Astrocyte (in vitro differentiated cells and primary cell): ENCODE results near the gene LIPJ. TPM values are rescaled to one million over a fixed set of nuclear protein-coding genes. Genes with fewer than 3 reads are reported as not detected.
A peak's percentile ranks its signal among the peaks of the same experiment; 100 is the strongest.

ENCODE experiments used
- DNase-seq: peaks from one replicate; pipeline ENCODE4 v3.0.0-alpha.2; 2010; ENCODE audit warnings: low read depth
- FAIRE-seq: peaks from 2 replicates; lab custom pipeline; 2011; peaks lifted over from hg19 to GRCh38; lab: Jason Lieb, UNC
- H2AFZ ChIP-seq: 2 replicates; pipeline ENCODE4 v1.6.0; 2012; ENCODE audit warnings: low read depth, low read length, inconsistent platforms
- H3K27ac ChIP-seq: 2 replicates; pipeline ENCODE4 v1.5.1; 2011; ENCODE audit warnings: low read depth, low read length, inconsistent platforms
- H3K27me3 ChIP-seq: 2 replicates; pipeline ENCODE4 v1.6.0; 2011; ENCODE audit warnings: low read length, inconsistent platforms; ENCODE audit not compliant: insufficient read depth
- H3K36me3 ChIP-seq: 2 replicates; pipeline ENCODE4 v1.5.1; 2011; ENCODE audit warnings: low read length, inconsistent platforms; ENCODE audit not compliant: insufficient read depth
- H3K4me1 ChIP-seq: 2 replicates; pipeline ENCODE4 v1.5.1; 2011; ENCODE audit warnings: low read length, inconsistent platforms; ENCODE audit not compliant: insufficient read depth
- H3K4me2 ChIP-seq: 2 replicates; pipeline ENCODE4 v1.6.0; 2012; ENCODE audit warnings: low read length, inconsistent platforms
- H3K4me3 ChIP-seq: 2 replicates; pipeline ENCODE4 v1.5.1; 2011; ENCODE audit warnings: low read depth, mild to moderate bottlenecking, low read length, inconsistent platforms; ENCODE audit not compliant: insufficient read depth
- H3K79me2 ChIP-seq: 2 replicates; pipeline ENCODE4 v1.6.0; 2012; ENCODE audit warnings: mild to moderate bottlenecking, low read length, inconsistent platforms; ENCODE audit not compliant: insufficient read depth
- H3K9ac ChIP-seq: 2 replicates; pipeline ENCODE4 v1.6.0; 2012; ENCODE audit warnings: mild to moderate bottlenecking, low read length, inconsistent platforms
- H3K9me3 ChIP-seq: 2 replicates; pipeline ENCODE4 v1.5.1; 2012; ENCODE audit warnings: low read depth, mild to moderate bottlenecking, low read length, inconsistent platforms; ENCODE audit not compliant: insufficient read depth
- H4K20me1 ChIP-seq: 2 replicates; pipeline ENCODE4 v1.6.0; 2012; ENCODE audit warnings: low read length, inconsistent platforms; ENCODE audit not compliant: insufficient read depth
- H3K27ac Mint-ChIP-seq: one replicate; pipeline ENCODE4 v1.8.0; 2021; ENCODE audit warnings: mild to moderate bottlenecking, mixed read lengths; ENCODE audit not compliant: unreplicated experiment
- H3K27me3 Mint-ChIP-seq: one replicate; pipeline ENCODE4 v1.8.0; 2021; ENCODE audit warnings: low read depth, mixed read lengths; ENCODE audit not compliant: unreplicated experiment
- H3K36me3 Mint-ChIP-seq: one replicate; pipeline ENCODE4 v1.8.0; 2021; ENCODE audit warnings: low read depth, mixed read lengths; ENCODE audit not compliant: unreplicated experiment
- H3K4me1 Mint-ChIP-seq: one replicate; pipeline ENCODE4 v1.8.0; 2021; ENCODE audit warnings: low read depth, mixed read lengths; ENCODE audit not compliant: unreplicated experiment
- H3K4me3 Mint-ChIP-seq: one replicate; pipeline ENCODE4 v1.8.0; 2021; ENCODE audit warnings: mild to moderate bottlenecking, moderate library complexity, mixed read lengths; ENCODE audit not compliant: unreplicated experiment
- H3K9me3 Mint-ChIP-seq: one replicate; pipeline ENCODE4 v1.8.0; 2021; ENCODE audit warnings: mild to moderate bottlenecking, mixed read lengths; ENCODE audit not compliant: unreplicated experiment
- CTCF ChIP-seq: IDR thresholded peaks from 2 replicates; pipeline ENCODE4 v1.5.1; 2011; ENCODE audit warnings: low read depth, mild to moderate bottlenecking, inconsistent platforms, low read length, moderate library complexity; ENCODE audit not compliant: insufficient read depth
- EZH2 ChIP-seq: IDR thresholded peaks from 2 replicates; pipeline ENCODE4 v1.6.1; 2012; ENCODE audit warnings: mild to moderate bottlenecking, low read length, inconsistent platforms; ENCODE audit not compliant: insufficient read depth
- total RNA-seq: library from RNA; stranded (reverse); gene quantifications from 2 replicates; pipeline ENCODE4 v1.2.1, GENCODE V29; 2021

The LIPJ gene
- total RNA-seq, 1 donor from 2014 or later, result not detected

GRCh38 chr10:88565072-88565471 lies 21.5 kb upstream of the LIPJ start:
- Histone ChIP-seq H3K4me2 (no peak overlapping the region), H3K27me3 (no peaks in the 10 kb centered on the region), H4K20me1 (no peaks in the 10 kb centered on the region), H3K9me3 (no peaks in the 10 kb centered on the region), H3K9ac (no peak overlapping the region), H3K27ac (no peak overlapping the region), H3K4me3 (no peak overlapping the region), H2AFZ (no peak overlapping the region), H3K36me3 (no peaks in the 10 kb centered on the region), H3K79me2 (no peaks in the 10 kb centered on the region), H3K4me1 (no peaks in the 10 kb centered on the region)
- Mint-ChIP-seq H3K36me3 (no peaks in the 10 kb centered on the region), H3K27ac (no peak overlapping the region), H3K4me3 (no peak overlapping the region), H3K9me3 (no peaks in the 10 kb centered on the region), H3K4me1 (no peaks in the 10 kb centered on the region), H3K27me3 (no peaks in the 10 kb centered on the region)
- peak; percentile 96 for FAIRE-seq
- DNase-seq, result no peak
- no peak for TF ChIP-seq EZH2
- TF ChIP-seq CTCF, result peak; percentile 45

- H3K4me3 Mint-ChIP-seq, result peak overlapping the region; percentile 90
- H3K4me2 ChIP-seq, result peak overlapping the region; percentile 97
- no peak overlapping the region for H3K4me3 ChIP-seq
- DNase-seq, result no peak
- no peaks in the 10 kb centered on the region for H3K9me3 ChIP-seq
- H3K79me2 ChIP-seq, result no peaks in the 10 kb centered on the region
- no peaks in the 10 kb centered on the region for H3K9me3 Mint-ChIP-seq
- no peaks in the 10 kb centered on the region for H3K4me1 ChIP-seq
- H3K36me3 Mint-ChIP-seq, result no peaks in the 10 kb centered on the region
- H3K27me3 ChIP-seq, result no peaks in the 10 kb centered on the region
- H2AFZ ChIP-seq, result peak overlapping the region; percentile 100
- H4K20me1 ChIP-seq, result no peaks in the 10 kb centered on the region
- H3K27ac Mint-ChIP-seq, result no peak overlapping the region
- TF ChIP-seq EZH2 (no peak), CTCF (no peak)
- H3K27ac ChIP-seq, result no peak overlapping the region
- H3K4me1 Mint-ChIP-seq, result peaks cover 3% of the 10 kb centered on the region
- no peak for FAIRE-seq
- no peaks in the 10 kb centered on the region for H3K27me3 Mint-ChIP-seq
- H3K36me3 ChIP-seq, result no peaks in the 10 kb centered on the region
- no peak overlapping the region for H3K9ac ChIP-seq
Observed at GRCh38 chr10:88582411-88582805, 4.2 kb upstream of the LIPJ start.

GRCh38 chr10:88582806-88583583 lies 3.6 kb upstream of the LIPJ start, which contains the start of gene RNLS:
Gene RNLS, minus strand, starts transcription at chr10:88583318.
- DNase-seq (peak; percentile 45), FAIRE-seq (no peak)
- TF ChIP-seq EZH2 (no peak), CTCF (peak; percentile 37)
- Histone ChIP-seq H2AFZ (peak within 1 kb of the TSS; percentile 100), H3K9ac (peak within 1 kb of the TSS; percentile 79), H3K4me2 (peak within 1 kb of the TSS; percentile 97), H3K4me1 (no peaks in the 10 kb centered on the region), H3K27me3 (no peaks in the 10 kb centered on the region), H3K9me3 (no peaks in the 10 kb centered on the region), H4K20me1 (no peaks in the 10 kb centered on the region), H3K36me3 (no peaks in the 10 kb centered on the region), H3K4me3 (peak within 1 kb of the TSS; percentile 68), H3K79me2 (no peaks in the 10 kb centered on the region), H3K27ac (peak within 1 kb of the TSS; percentile 10)
- Mint-ChIP-seq H3K9me3 (no peaks in the 10 kb centered on the region), H3K36me3 (no peaks in the 10 kb centered on the region), H3K27ac (peak within 1 kb of the TSS; percentile 64), H3K4me3 (peak within 1 kb of the TSS; percentile 90), H3K27me3 (no peaks in the 10 kb centered on the region), H3K4me1 (peaks cover 3% of the 10 kb centered on the region)
